ENCODE measurements around the gene SKIDA1. TPM values are rescaled to one million over a fixed set of nuclear protein-coding genes. Genes with fewer than 3 reads are reported as not detected.

The SKIDA1 gene
- total RNA-seq, 1 donor from 2014 or later: 7.8 TPM

GRCh38 chr10:21473541-21473940 is 51.9 kb downstream of the SKIDA1 start:
- H3K4me3 Mint-ChIP-seq (ENCODE audit: unreplicated experiment): no peak overlapping the region
- H3K79me2 ChIP-seq (ENCODE audit: insufficient read depth, low read length): no peaks in the 10 kb centered on the region
- H3K27ac Mint-ChIP-seq (ENCODE audit: unreplicated experiment): no peak overlapping the region
- no peaks in the 10 kb centered on the region for H3K9me3 Mint-ChIP-seq (ENCODE audit: unreplicated experiment)
- no peak overlapping the region for H3K9ac ChIP-seq (ENCODE audit: low read length)
- no peaks in the 10 kb centered on the region for H3K27me3 ChIP-seq (ENCODE audit: insufficient read depth, low read length)
- FAIRE-seq (no peak), DNase-seq (ENCODE audit: low read depth) (no peak)
- H3K36me3 ChIP-seq (ENCODE audit: insufficient read depth, low read length): no peaks in the 10 kb centered on the region
- H3K4me1 Mint-ChIP-seq (ENCODE audit: low read depth, unreplicated experiment): no peaks in the 10 kb centered on the region
- H2AFZ ChIP-seq (ENCODE audit: low read depth, low read length): no peak overlapping the region
- no peak for TF ChIP-seq CTCF (IDR thresholded peaks at IDR 0.05; ENCODE audit: insufficient read depth, low read depth, low read length)
- no peak for TF ChIP-seq EZH2 (IDR thresholded peaks at IDR 0.05; ENCODE audit: insufficient read depth, low read length)
- no peaks in the 10 kb centered on the region for H3K4me1 ChIP-seq (ENCODE audit: insufficient read depth, low read length)
- H3K9me3 ChIP-seq (ENCODE audit: insufficient read depth, low read depth, low read length): no peaks in the 10 kb centered on the region
- no peak overlapping the region for H3K27ac ChIP-seq (ENCODE audit: low read depth, low read length)
- no peaks in the 10 kb centered on the region for H4K20me1 ChIP-seq (ENCODE audit: insufficient read depth, low read length)
- no peak overlapping the region for H3K4me3 ChIP-seq (ENCODE audit: insufficient read depth, low read depth, low read length)
- no peaks in the 10 kb centered on the region for H3K36me3 Mint-ChIP-seq (ENCODE audit: low read depth, unreplicated experiment)
- no peaks in the 10 kb centered on the region for H3K27me3 Mint-ChIP-seq (ENCODE audit: low read depth, unreplicated experiment)
- no peak overlapping the region for H3K4me2 ChIP-seq (ENCODE audit: low read length)

- Mint-ChIP-seq H3K27me3 (ENCODE audit: low read depth, unreplicated experiment) (no peaks in the 10 kb centered on the region), H3K9me3 (ENCODE audit: unreplicated experiment) (no peaks in the 10 kb centered on the region), H3K4me3 (ENCODE audit: unreplicated experiment) (no peak overlapping the region), H3K27ac (ENCODE audit: unreplicated experiment) (no peak overlapping the region), H3K36me3 (ENCODE audit: low read depth, unreplicated experiment) (no peaks in the 10 kb centered on the region), H3K4me1 (ENCODE audit: low read depth, unreplicated experiment) (no peaks in the 10 kb centered on the region)
- DNase-seq (ENCODE audit: low read depth) (no peak), FAIRE-seq (no peak)
- Histone ChIP-seq H3K9ac (ENCODE audit: low read length) (no peak overlapping the region), H3K4me3 (ENCODE audit: insufficient read depth, low read depth, low read length) (no peak overlapping the region), H3K27me3 (ENCODE audit: insufficient read depth, low read length) (no peaks in the 10 kb centered on the region), H3K4me2 (ENCODE audit: low read length) (no peak overlapping the region), H2AFZ (ENCODE audit: low read depth, low read length) (no peak overlapping the region), H3K36me3 (ENCODE audit: insufficient read depth, low read length) (no peaks in the 10 kb centered on the region), H3K9me3 (ENCODE audit: insufficient read depth, low read depth, low read length) (no peaks in the 10 kb centered on the region), H3K79me2 (ENCODE audit: insufficient read depth, low read length) (no peaks in the 10 kb centered on the region), H3K27ac (ENCODE audit: low read depth, low read length) (no peak overlapping the region), H3K4me1 (ENCODE audit: insufficient read depth, low read length) (no peaks in the 10 kb centered on the region), H4K20me1 (ENCODE audit: insufficient read depth, low read length) (no peaks in the 10 kb centered on the region)
- no peak for TF ChIP-seq CTCF (IDR thresholded peaks at IDR 0.05; ENCODE audit: insufficient read depth, low read depth, low read length)
- no peak for TF ChIP-seq EZH2 (IDR thresholded peaks at IDR 0.05; ENCODE audit: insufficient read depth, low read length)
Measured at GRCh38 chr10:21473135-21473534, 52.3 kb downstream of the SKIDA1 start.

- no peak overlapping the region for H2AFZ ChIP-seq (ENCODE audit: low read depth, low read length)
- no peak for DNase-seq (ENCODE audit: low read depth)
- no peaks in the 10 kb centered on the region for H3K4me1 ChIP-seq (ENCODE audit: insufficient read depth, low read length)
- H3K9me3 Mint-ChIP-seq (ENCODE audit: unreplicated experiment): peaks cover 4% of the 10 kb centered on the region
- H3K27ac Mint-ChIP-seq (ENCODE audit: unreplicated experiment): no peak overlapping the region
- no peaks in the 10 kb centered on the region for H4K20me1 ChIP-seq (ENCODE audit: insufficient read depth, low read length)
- H3K79me2 ChIP-seq (ENCODE audit: insufficient read depth, low read length): no peaks in the 10 kb centered on the region
- H3K9me3 ChIP-seq (ENCODE audit: insufficient read depth, low read depth, low read length): no peaks in the 10 kb centered on the region
- no peaks in the 10 kb centered on the region for H3K36me3 ChIP-seq (ENCODE audit: insufficient read depth, low read length)
- H3K4me1 Mint-ChIP-seq (ENCODE audit: low read depth, unreplicated experiment): no peaks in the 10 kb centered on the region
- H3K27ac ChIP-seq (ENCODE audit: low read depth, low read length): no peak overlapping the region
- no peak for FAIRE-seq
- no peaks in the 10 kb centered on the region for H3K36me3 Mint-ChIP-seq (ENCODE audit: low read depth, unreplicated experiment)
- no peaks in the 10 kb centered on the region for H3K27me3 ChIP-seq (ENCODE audit: insufficient read depth, low read length)
- H3K4me2 ChIP-seq (ENCODE audit: low read length): no peak overlapping the region
- H3K4me3 ChIP-seq (ENCODE audit: insufficient read depth, low read depth, low read length): no peak overlapping the region
- no peaks in the 10 kb centered on the region for H3K27me3 Mint-ChIP-seq (ENCODE audit: low read depth, unreplicated experiment)
- H3K9ac ChIP-seq (ENCODE audit: low read length): no peak overlapping the region
- H3K4me3 Mint-ChIP-seq (ENCODE audit: unreplicated experiment): no peak overlapping the region
- TF ChIP-seq EZH2 (IDR thresholded peaks at IDR 0.05; ENCODE audit: insufficient read depth, low read length): no peak
- no peak for TF ChIP-seq CTCF (IDR thresholded peaks at IDR 0.05; ENCODE audit: insufficient read depth, low read depth, low read length)
Measured at GRCh38 chr10:21468086-21468485, 57.4 kb downstream of the SKIDA1 start.

All from astrocyte (in vitro differentiated cells and primary cell).